H9 (cell line): ENCODE data around the gene PPP1R15A. TPM values are rescaled to one million over a fixed set of nuclear protein-coding genes. Genes with fewer than 3 reads are reported as not detected.
"Not testable (repeated sequence)": the region's sequence is repeated elsewhere in the genome, so short reads cannot be mapped to it uniquely, and the experiment has no call there.

ENCODE experiments used
- DNase-seq: peaks from one replicate; pipeline ENCODE4 v3.0.0-alpha.2; 2017
- H2AFZ ChIP-seq: one replicate; pipeline ENCODE4 v1.6.1; 2013; ENCODE audit warnings: mild to moderate bottlenecking, low read length, control low read depth, moderate library complexity
- H2AK5ac ChIP-seq: 2 replicates; pipeline ENCODE4 v1.6.1; 2013; ENCODE audit warnings: low read length, control low read depth, mixed read lengths; ENCODE audit not compliant: insufficient read length
- H2BK120ac ChIP-seq: one replicate; pipeline ENCODE4 v1.6.1; 2013; ENCODE audit warnings: low read depth, mild to moderate bottlenecking, low read length, control low read depth, inconsistent platforms; ENCODE audit not compliant: poor library complexity, severe bottlenecking
- H2BK12ac ChIP-seq: 2 replicates; pipeline ENCODE4 v1.6.1; 2013; ENCODE audit warnings: low read length, control low read depth, mixed read lengths, low read depth; ENCODE audit not compliant: insufficient read length
- H2BK15ac ChIP-seq: 2 replicates; pipeline ENCODE4 v1.6.1; 2013; ENCODE audit warnings: low read depth, low read length, control low read depth
- H2BK20ac ChIP-seq: one replicate; pipeline ENCODE4 v1.6.1; 2013; ENCODE audit warnings: low read depth, mild to moderate bottlenecking, low read length, control low read depth, inconsistent platforms; ENCODE audit not compliant: poor library complexity, severe bottlenecking
- H2BK5ac ChIP-seq: 2 replicates; pipeline ENCODE4 v1.6.1; 2013; ENCODE audit warnings: low read length, control low read depth, mixed read lengths; ENCODE audit not compliant: insufficient read length
- H3K14ac ChIP-seq: 2 replicates; pipeline ENCODE4 v1.6.1; 2013; ENCODE audit warnings: low read length, control low read depth; ENCODE audit not compliant: insufficient read depth
- H3K18ac ChIP-seq: 2 replicates; pipeline ENCODE4 v1.6.1; 2013; ENCODE audit warnings: low read depth, mild to moderate bottlenecking, mixed read lengths, low read length, control low read depth; ENCODE audit not compliant: insufficient read length
- H3K23ac ChIP-seq: 2 replicates; pipeline ENCODE4 v1.6.1; 2013; ENCODE audit warnings: low read length, control low read depth, mixed read lengths, low read depth; ENCODE audit not compliant: insufficient read length
- H3K23me2 ChIP-seq: 2 replicates; pipeline ENCODE4 v1.6.1; 2013; ENCODE audit warnings: low read depth, mild to moderate bottlenecking, mixed read lengths, low read length, control low read depth; ENCODE audit not compliant: insufficient read length, poor library complexity, severe bottlenecking
- H3K27ac ChIP-seq: 2 replicates; pipeline ENCODE4 v1.5.1; 2013; ENCODE audit warnings: low read length, control low read depth, mixed read lengths, low read depth; ENCODE audit not compliant: insufficient read length
- H3K27me3 ChIP-seq: 2 replicates; pipeline ENCODE4 v1.6.1; 2013; ENCODE audit warnings: low read length, control low read depth, inconsistent platforms; ENCODE audit not compliant: insufficient read depth
- H3K4ac ChIP-seq: 2 replicates; pipeline ENCODE4 v1.6.1; 2013; ENCODE audit warnings: low read depth, mild to moderate bottlenecking, control low read depth, inconsistent platforms, low read length, moderate library complexity
- H3K4me1 ChIP-seq: 2 replicates; pipeline ENCODE4 v1.6.1; 2013; ENCODE audit warnings: low read length, control low read depth, inconsistent platforms; ENCODE audit not compliant: insufficient read depth
- H3K4me2 ChIP-seq: 2 replicates; pipeline ENCODE4 v1.6.1; 2013; ENCODE audit warnings: low read length, control low read depth, mixed read lengths; ENCODE audit not compliant: insufficient read length, insufficient read depth
- H3K56ac ChIP-seq: 2 replicates; pipeline ENCODE4 v1.6.1; 2013; ENCODE audit warnings: low read depth, mild to moderate bottlenecking, mixed read lengths, low read length, control low read depth; ENCODE audit not compliant: insufficient read length
- H3K79me1 ChIP-seq: 2 replicates; pipeline ENCODE4 v1.6.1; 2013; ENCODE audit warnings: low read depth, mild to moderate bottlenecking, moderate library complexity, low read length, control low read depth, inconsistent platforms; ENCODE audit not compliant: insufficient read depth, poor library complexity, severe bottlenecking
- H3K79me2 ChIP-seq: 2 replicates; pipeline ENCODE4 v1.6.1; 2013; ENCODE audit warnings: low read length, control low read depth, inconsistent platforms; ENCODE audit not compliant: insufficient read depth
- H3K9ac ChIP-seq: 2 replicates; pipeline ENCODE4 v1.6.1; 2013; ENCODE audit warnings: low read length, control low read depth, mixed read lengths; ENCODE audit not compliant: insufficient read length; ENCODE audit errors: extremely low read depth
- H3K9me3 ChIP-seq: one replicate; pipeline ENCODE4 v1.6.1; 2013; ENCODE audit warnings: low read depth, low read length, inconsistent platforms; ENCODE audit not compliant: control insufficient read depth
- H3T11ph ChIP-seq: one replicate; pipeline ENCODE4 v1.6.1; 2013; ENCODE audit warnings: mild to moderate bottlenecking, low read length, control low read depth, inconsistent platforms
- H4K20me1 ChIP-seq: one replicate; pipeline ENCODE4 v1.6.1; 2013; ENCODE audit not compliant: control insufficient read depth, insufficient read length, insufficient read depth
- H4K5ac ChIP-seq: 2 replicates; pipeline ENCODE4 v1.6.1; 2013; ENCODE audit warnings: low read depth, mild to moderate bottlenecking, mixed read lengths, low read length, control low read depth; ENCODE audit not compliant: insufficient read length
- H4K8ac ChIP-seq: replicated peaks from 2 replicates; pipeline ENCODE4 v1.6.1; 2013; ENCODE audit warnings: low read length, control low read depth, mixed read lengths, low read depth; ENCODE audit not compliant: insufficient read length
- H4K91ac ChIP-seq: 2 replicates; pipeline ENCODE4 v1.6.1; 2013; ENCODE audit warnings: low read depth, mild to moderate bottlenecking, moderate library complexity, mixed read lengths, low read length, control low read depth; ENCODE audit not compliant: insufficient read length
- H3K27ac Mint-ChIP-seq, 3 experiments: 2 replicates in 2 of 3; 3 replicates in 1 of 3; pipeline ENCODE4 v1.8.0; 2020 to 2021; ENCODE audit warnings: mixed read lengths in 3 of 3, mild to moderate bottlenecking in 1 of 3, moderate library complexity in 1 of 3
- H3K27me3 Mint-ChIP-seq: 2 replicates; pipeline ENCODE4 v1.8.0; 2021; ENCODE audit warnings: low read depth, mild to moderate bottlenecking, moderate library complexity, mixed read lengths
- H3K36me3 Mint-ChIP-seq, 3 experiments: 2 replicates in 2 of 3; 3 replicates in 1 of 3; pipeline ENCODE4 v1.8.0; 2020 to 2021; ENCODE audit warnings: low read depth in 3 of 3, mixed read lengths in 3 of 3; ENCODE audit not compliant: insufficient read depth in 1 of 3
- H3K4me1 Mint-ChIP-seq, 2 experiments: 2 replicates each; pipeline ENCODE4 v1.8.0; 2020; ENCODE audit warnings: mixed read lengths in 2 of 2
- H3K4me3 Mint-ChIP-seq, 2 experiments: 2 replicates in 1 of 2; 3 replicates in 1 of 2; pipeline ENCODE4 v1.8.0; 2020 to 2021; ENCODE audit warnings: mild to moderate bottlenecking in 2 of 2, mixed read lengths in 2 of 2, moderate library complexity in 1 of 2
- H3K9me3 Mint-ChIP-seq, 2 experiments: 2 replicates in 1 of 2; 3 replicates in 1 of 2; pipeline ENCODE4 v1.8.0; 2020; ENCODE audit warnings: mild to moderate bottlenecking in 2 of 2, mixed read lengths in 2 of 2, moderate library complexity in 1 of 2
- WGBS: extraction: QIAGEN DNeasy Blood & Tissue Kit; methylation state at CpG from one replicate; pipeline ENCODE4 v1.1.7; 2013; ENCODE audit warnings: missing lambda C conversion rate, low lambda C conversion rate, mixed read lengths; ENCODE audit not compliant: insufficient read length; ENCODE audit errors: extremely low coverage; 5-methylcytosine and 5-hydroxymethylcytosine counted together
- total RNA-seq: library from RNA; stranded (reverse); gene quantifications from 2 replicates; pipeline ENCODE4 v1.2.1, GENCODE V29; 2021
- TF ChIP-seq, protein P1 (sequence below): fragments of 200-600 bp; sonication (generic); conservative IDR thresholded peaks from 3 replicates; pipeline ENCODE4 v1.8.0; 2021; ENCODE audit warnings: antibody characterized with exemption, mild to moderate bottlenecking

PPP1R15A gene
- total RNA-seq, 1 experiment from 2014 or later = 17.2 TPM

DNA sequence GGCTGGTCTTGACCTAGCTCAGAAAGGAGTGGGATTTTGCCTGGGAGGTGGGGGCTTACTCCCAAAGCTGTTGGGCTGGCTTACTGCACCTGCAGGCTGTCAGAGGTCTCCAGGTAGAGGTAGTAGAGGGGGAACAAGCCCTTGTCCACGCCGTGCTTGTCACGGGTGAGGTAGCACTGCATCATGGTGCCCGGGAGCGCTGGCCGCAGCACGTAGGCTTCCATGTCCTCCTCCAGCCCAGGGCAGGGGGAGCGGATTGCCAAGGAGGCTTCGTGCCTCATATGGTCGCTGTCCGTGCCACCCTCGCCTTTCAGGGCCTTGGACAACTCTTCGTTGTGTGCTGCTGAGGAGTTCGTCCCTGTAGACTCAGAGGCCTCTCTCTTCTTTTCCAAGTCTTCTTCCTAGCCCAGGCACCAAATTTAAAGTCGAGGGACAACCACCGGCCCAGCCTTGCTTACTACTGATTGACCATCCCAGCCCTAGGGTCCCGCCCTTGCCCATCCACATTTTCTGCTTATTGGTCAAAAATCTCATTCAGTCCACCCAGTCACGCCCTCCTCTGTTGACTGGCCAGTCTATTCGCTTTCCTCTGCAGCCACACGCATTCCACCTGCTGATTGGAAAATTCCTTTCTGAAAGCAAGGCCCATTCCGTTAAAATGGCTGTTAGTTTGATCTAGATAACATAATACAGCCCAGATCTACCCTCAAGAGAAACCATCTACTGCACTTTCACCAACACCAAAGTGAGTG, 15.8 kb downstream of the PPP1R15A start:
- Mint-ChIP-seq H3K4me3 (no peak overlapping the region; a peak in 1 of 5 replicates), H3K27me3 (peaks cover 2% of the 10 kb centered on the region; the same call in 1 of the 2 replicates), H3K27ac (no peak overlapping the region; a peak in 1 of 7 replicates), H3K9me3 (no peaks in the 10 kb centered on the region), H3K4me1 (peaks cover 15 to 17% of the 10 kb centered on the region in 2 experiments), H3K36me3 (0 out of 7 replicates have a peak, but pooled peaks cover 0 to 6% (median 0%) of the 10 kb centered on the region in 3 experiments)
- no peak overlapping the region for H3K4me2 ChIP-seq
- H3K9ac ChIP-seq = no peak overlapping the region
- H3T11ph ChIP-seq = no peak overlapping the region
- H3K79me2 ChIP-seq = no peaks in the 10 kb centered on the region
- H3K56ac ChIP-seq = no peak overlapping the region
- peak; percentile 65 for DNase-seq
- H2BK5ac ChIP-seq = no peak overlapping the region
- H2AK5ac ChIP-seq = no peak overlapping the region
- no peak overlapping the region for H4K91ac ChIP-seq
- H3K4me1 ChIP-seq = no peaks in the 10 kb centered on the region; the same call in 1 of the 2 replicates
- H3K18ac ChIP-seq = peak overlapping the region; percentile 57
- TF ChIP-seq, protein P1, sequence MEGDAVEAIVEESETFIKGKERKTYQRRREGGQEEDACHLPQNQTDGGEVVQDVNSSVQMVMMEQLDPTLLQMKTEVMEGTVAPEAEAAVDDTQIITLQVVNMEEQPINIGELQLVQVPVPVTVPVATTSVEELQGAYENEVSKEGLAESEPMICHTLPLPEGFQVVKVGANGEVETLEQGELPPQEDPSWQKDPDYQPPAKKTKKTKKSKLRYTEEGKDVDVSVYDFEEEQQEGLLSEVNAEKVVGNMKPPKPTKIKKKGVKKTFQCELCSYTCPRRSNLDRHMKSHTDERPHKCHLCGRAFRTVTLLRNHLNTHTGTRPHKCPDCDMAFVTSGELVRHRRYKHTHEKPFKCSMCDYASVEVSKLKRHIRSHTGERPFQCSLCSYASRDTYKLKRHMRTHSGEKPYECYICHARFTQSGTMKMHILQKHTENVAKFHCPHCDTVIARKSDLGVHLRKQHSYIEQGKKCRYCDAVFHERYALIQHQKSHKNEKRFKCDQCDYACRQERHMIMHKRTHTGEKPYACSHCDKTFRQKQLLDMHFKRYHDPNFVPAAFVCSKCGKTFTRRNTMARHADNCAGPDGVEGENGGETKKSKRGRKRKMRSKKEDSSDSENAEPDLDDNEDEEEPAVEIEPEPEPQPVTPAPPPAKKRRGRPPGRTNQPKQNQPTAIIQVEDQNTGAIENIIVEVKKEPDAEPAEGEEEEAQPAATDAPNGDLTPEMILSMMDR = no peak
- H2BK12ac ChIP-seq = no peak overlapping the region
- H2BK20ac ChIP-seq = no peak overlapping the region
- no peaks in the 10 kb centered on the region for H3K79me1 ChIP-seq
- H3K27ac ChIP-seq = no peak overlapping the region
- no peak overlapping the region for H2BK120ac ChIP-seq
- H3K4ac ChIP-seq = no peak overlapping the region
- H2AFZ ChIP-seq = no peak overlapping the region
- H2BK15ac ChIP-seq = no peak overlapping the region
- no peaks in the 10 kb centered on the region for H4K20me1 ChIP-seq
- no peaks in the 10 kb centered on the region for H3K27me3 ChIP-seq
- H3K14ac ChIP-seq = no peak overlapping the region; the same call in 1 of the 2 replicates
- H3K23me2 ChIP-seq = no peaks in the 10 kb centered on the region
- WGBS = no CpG with 5 or more reads among the region's 21 CpGs
- H3K9me3 ChIP-seq = no peaks in the 10 kb centered on the region
- H4K8ac ChIP-seq = no peak overlapping the region
- H3K23ac ChIP-seq = no peak overlapping the region
- H4K5ac ChIP-seq = no peak overlapping the region

DNA sequence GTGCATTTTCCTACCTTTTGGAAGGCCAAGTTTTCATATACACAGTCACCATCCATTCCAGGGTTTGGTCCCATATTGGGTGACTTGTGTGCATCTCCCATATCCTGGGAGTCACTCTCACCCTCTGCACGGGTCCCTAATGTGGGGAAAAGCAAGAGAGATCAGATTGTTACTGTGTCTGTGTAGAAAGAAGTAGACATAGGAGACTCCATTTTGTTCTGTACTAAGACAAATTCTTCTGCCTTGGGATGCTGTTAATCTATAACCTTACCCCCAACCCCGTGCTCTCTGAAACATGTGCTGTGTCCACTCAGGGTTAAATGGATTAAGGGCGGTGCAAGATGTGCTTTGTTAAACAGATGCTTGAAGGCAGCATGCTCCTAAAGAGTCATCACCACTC, 17.3 kb downstream of the PPP1R15A start:
- H3K27ac ChIP-seq = not testable (repeated sequence)

More for the DNA sequence above, 17.3 kb downstream of the PPP1R15A start:
- H3T11ph ChIP-seq, H3K23ac ChIP-seq, H3K27me3 ChIP-seq, H3K18ac ChIP-seq, H4K20me1 ChIP-seq, H3K27me3 Mint-ChIP-seq, H3K14ac ChIP-seq, H3K27ac Mint-ChIP-seq, H3K4me1 ChIP-seq, H2BK12ac ChIP-seq, H2AK5ac ChIP-seq, H3K4me3 Mint-ChIP-seq, H2BK120ac ChIP-seq, H3K4ac ChIP-seq, H3K79me2 ChIP-seq, H3K9ac ChIP-seq, H3K23me2 ChIP-seq, H3K36me3 Mint-ChIP-seq, H4K5ac ChIP-seq, H3K79me1 ChIP-seq, H2BK15ac ChIP-seq, H4K91ac ChIP-seq, H3K9me3 Mint-ChIP-seq, H2AFZ ChIP-seq, DNase-seq, H3K56ac ChIP-seq, H2BK20ac ChIP-seq, H3K9me3 ChIP-seq, H4K8ac ChIP-seq, H2BK5ac ChIP-seq, H3K4me2 ChIP-seq: not testable (repeated sequence)
- no CpG with 5 or more reads among the region's 3 CpGs for WGBS
- H3K4me1 Mint-ChIP-seq = peaks cover 15 to 17% of the 10 kb centered on the region in 2 experiments
